Endothelial cell of umbilical vein (primary cell): ENCODE results near the gene CIB2. TPM values are rescaled to one million over a fixed set of nuclear protein-coding genes. Genes with fewer than 3 reads are reported as not detected.
"Not testable (repeated sequence)": the region's sequence is repeated elsewhere in the genome, so short reads cannot be mapped to it uniquely, and the experiment has no call there.

Experiments used
- BruUV-seq: library from RNA; stranded (reverse); fragments of 400-500 nt; replicated peaks from 2 replicates; lab custom pipeline; 2021; lab: Mats Ljungman, UMichigan
- CTCF ChIA-PET: fragments of 300-600, 350-600 bp; sonication (Branson Sonifier 250); formaldehyde crosslinking; loops from one replicate; lab custom pipeline; 2021; ENCODE audit warnings: antibody characterized with exemption, inconsistent platforms; lab: Charles Lee
- POLR2A ChIA-PET: fragments of 300-600, 350-600 bp; sonication (Branson Sonifier 250); formaldehyde crosslinking; loops from one replicate; lab custom pipeline; 2021; ENCODE audit warnings: antibody characterized with exemption, inconsistent platforms; lab: Charles Lee
- DNase-seq: peaks from one replicate; pipeline ENCODE4 v3.0.0-alpha.2; 2011; ENCODE audit warnings: low read depth, low spot score
- FAIRE-seq: peaks from 2 replicates; lab custom pipeline; 2011; peaks lifted over from hg19 to GRCh38; lab: Jason Lieb, UNC
- H2AFZ ChIP-seq: 2 replicates; pipeline ENCODE4 v1.6.0; 2012; ENCODE audit warnings: low read depth, low read length, control low read depth, inconsistent platforms
- H3K27ac ChIP-seq: 2 replicates; pipeline ENCODE4 v1.5.1; 2011; ENCODE audit warnings: low read depth, mild to moderate bottlenecking, control low read depth, low read length, moderate library complexity; ENCODE audit not compliant: insufficient read depth
- H3K27me3 ChIP-seq, 2 experiments: 2 replicates each; pipeline versions ENCODE4 v1.6.0 to v1.6.1; 2011; ENCODE audit warnings: low read length in 2 of 2, mixed read lengths in 1 of 2; ENCODE audit not compliant: control insufficient read depth in 2 of 2, insufficient read depth in 2 of 2
- H3K36me3 ChIP-seq, 2 experiments: 2 replicates in 1 of 2; 3 replicates in 1 of 2; pipeline ENCODE4 v1.5.1; 2011; ENCODE audit warnings: low read length in 2 of 2, mild to moderate bottlenecking in 1 of 2, moderate library complexity in 1 of 2; ENCODE audit not compliant: control insufficient read depth in 2 of 2, insufficient read depth in 2 of 2; ENCODE audit errors: extremely low read depth in 1 of 2
- H3K4me1 ChIP-seq: 3 replicates; pipeline ENCODE4 v1.5.1; 2011; ENCODE audit warnings: mild to moderate bottlenecking, low read length; ENCODE audit not compliant: control insufficient read depth, insufficient read depth; ENCODE audit errors: extremely low read depth
- H3K4me2 ChIP-seq: 2 replicates; pipeline ENCODE4 v1.6.1; 2011; ENCODE audit warnings: low read length, control low read depth, mixed read lengths; ENCODE audit not compliant: insufficient read depth
- H3K4me3 ChIP-seq, 3 experiments: fragments of 200-600 bp in 1 of 3; sonication (generic), shearing (Covaris generic) in 1 of 3; replicated peaks in 1 of 3; 2 replicates each; pipeline ENCODE4 v1.5.1; 2011 to 2016; ENCODE audit warnings: control low read depth in 3 of 3, low read length in 3 of 3, mild to moderate bottlenecking in 2 of 3, inconsistent platforms in 1 of 3, low read depth in 1 of 3, moderate library complexity in 1 of 3; ENCODE audit not compliant: insufficient read depth in 1 of 3
- H3K79me2 ChIP-seq: 2 replicates; pipeline ENCODE4 v1.6.0; 2012; ENCODE audit warnings: low read length, inconsistent platforms; ENCODE audit not compliant: control insufficient read depth, insufficient read depth
- H3K9ac ChIP-seq: replicated peaks from 2 replicates; pipeline ENCODE3; 2011; ENCODE audit warnings: low read length, control low read depth; ENCODE audit not compliant: insufficient read depth; ENCODE audit errors: extremely low read depth
- H3K9me1 ChIP-seq: replicated peaks from 3 replicates; pipeline ENCODE4 v1.6.0; 2011; ENCODE audit warnings: mild to moderate bottlenecking, low read length; ENCODE audit not compliant: control insufficient read depth, insufficient read depth; ENCODE audit errors: extremely low read depth
- H3K9me3 ChIP-seq: replicated peaks from 2 replicates; pipeline ENCODE4 v1.5.1; 2012; ENCODE audit warnings: low read length, inconsistent platforms; ENCODE audit not compliant: control insufficient read depth, insufficient read depth
- H4K20me1 ChIP-seq: replicated peaks from 2 replicates; pipeline ENCODE3; 2011; ENCODE audit warnings: mild to moderate bottlenecking, low read length; ENCODE audit not compliant: control insufficient read depth, insufficient read depth; ENCODE audit errors: extremely low read depth
- EZH2 ChIP-seq: IDR thresholded peaks from 2 replicates; pipeline ENCODE4 v1.6.1; 2012; ENCODE audit warnings: borderline replicate concordance, low read depth, mild to moderate bottlenecking, moderate library complexity, low read length, inconsistent platforms; ENCODE audit not compliant: severe bottlenecking
- FOS ChIP-seq: IDR thresholded peaks from 2 replicates; pipeline ENCODE4 v1.6.1; 2011; ENCODE audit warnings: mild to moderate bottlenecking, low read length, moderate library complexity, borderline replicate concordance; ENCODE audit not compliant: insufficient read depth
- GATA2 ChIP-seq: IDR thresholded peaks from 2 replicates; pipeline ENCODE4 v1.7.0; 2011; ENCODE audit warnings: low read depth, mild to moderate bottlenecking, moderate library complexity, mixed read lengths, low read length; ENCODE audit not compliant: insufficient read length, insufficient read depth
- JUN ChIP-seq: IDR thresholded peaks from 2 replicates; pipeline ENCODE4 v1.6.1; 2011; ENCODE audit warnings: borderline replicate concordance, low read depth; ENCODE audit not compliant: insufficient read length, insufficient read depth
- MYC ChIP-seq: IDR thresholded peaks from one replicate; pipeline ENCODE4 v1.6.1; 2011; ENCODE audit warnings: mild to moderate bottlenecking, low read depth, low read length
- POLR2A ChIP-seq: IDR thresholded peaks from 2 replicates; pipeline ENCODE4 v1.6.1; 2012; ENCODE audit warnings: low read depth, mild to moderate bottlenecking, control low read depth, low read length
- POLR2AphosphoS5 ChIP-seq: IDR thresholded peaks from 2 replicates; pipeline ENCODE4 v1.6.1; 2012; ENCODE audit warnings: low read depth, mild to moderate bottlenecking, control low read depth, low read length, moderate library complexity; ENCODE audit not compliant: insufficient read depth
- dilution Hi-C: fragments of 300-500 bp; cut with MboI; formaldehyde crosslinking; loops from one replicate; pipeline ENCODE4 v1.15.0; 2019; ENCODE audit warnings: low sequenced_read_pairs; ENCODE audit not compliant: extremely low pct_ligation_motif_present
- intact Hi-C: fragments of 100-400 bp; cut with micrococcal nuclease; formaldehyde crosslinking; loops from one replicate; pipeline ENCODE4 v1.10.0; 2022
- polyA plus RNA-seq, 4 experiments: library from polyadenylated mRNA; depleted of rRNA in 3 of 4; stranded (reverse) in 3 of 4; unstranded in 1 of 4; fragments of >200 nt; gene quantifications; 2 replicates each; pipeline versions ENCODE4 v1.2.1 to v1.2.3, GENCODE V29; 2011 to 2012; ENCODE audit warnings: missing spikeins in 1 of 4
- total RNA-seq: library from RNA; stranded (reverse); gene quantifications from 2 replicates; pipeline ENCODE4 v1.2.3, GENCODE V29; 2021
- TF ChIP-seq, protein P1 (sequence below): IDR thresholded peaks from 2 replicates; pipeline ENCODE4 v1.6.1; 2011; ENCODE audit not compliant: insufficient read depth, insufficient read length
- TF ChIP-seq, protein P2 (sequence below), 2 donors: IDR thresholded peaks; 1 replicate in 1 of 2; 2 replicates in 1 of 2; pipeline ENCODE4 v1.5.1; 2011; ENCODE audit warnings: low read length in 2 of 2, mild to moderate bottlenecking in 2 of 2, moderate library complexity in 2 of 2, control low read depth in 1 of 2, inconsistent platforms in 1 of 2, low read depth in 1 of 2; ENCODE audit not compliant: insufficient read depth in 1 of 2; ENCODE audit errors: extremely low read depth in 1 of 2

CIB2 gene
- total and polyA plus RNA-seq, 2 donors (not counting 3 experiments of a cell fraction or from before 2014, with no cell fraction given): 4.0 to 7.7 TPM

DNA sequence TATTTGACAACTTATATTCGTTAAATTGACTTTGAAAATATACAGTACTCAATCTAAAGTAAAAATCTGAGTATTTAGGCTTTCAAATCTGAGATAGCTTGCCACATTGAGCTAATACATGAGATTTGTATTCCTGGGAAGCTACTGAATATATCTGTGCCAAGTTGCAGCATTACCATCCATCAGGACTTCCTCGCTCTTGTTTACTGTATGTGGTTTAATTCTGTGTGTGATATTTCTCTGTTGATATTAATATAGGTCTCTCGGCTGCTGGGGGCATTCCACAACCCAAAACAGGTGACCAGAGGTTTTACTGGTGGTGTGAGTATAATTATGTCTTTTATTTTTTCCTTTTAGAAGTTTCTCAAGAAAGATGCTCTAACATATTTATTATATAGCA lies 23.7 kb upstream of the CIB2 start:
- ChIA-PET CTCF (interaction anchor here (0.7 to 1.4 kb wide), 3 partner anchors 16 to 23 kb away, joined by 3 to 4 read pairs (median 3); partner anchors contain the start of gene CIB2), POLR2A (no interaction called here)
- TF ChIP-seq FOS (no peak), MYC (no peak), EZH2 (no peak), POLR2A (no peak), GATA2 (no peak), JUN (no peak), POLR2AphosphoS5 (no peak)
- TF ChIP-seq, protein P1, sequence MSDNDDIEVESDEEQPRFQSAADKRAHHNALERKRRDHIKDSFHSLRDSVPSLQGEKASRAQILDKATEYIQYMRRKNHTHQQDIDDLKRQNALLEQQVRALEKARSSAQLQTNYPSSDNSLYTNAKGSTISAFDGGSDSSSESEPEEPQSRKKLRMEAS: no peak
- TF ChIP-seq, protein P2, sequence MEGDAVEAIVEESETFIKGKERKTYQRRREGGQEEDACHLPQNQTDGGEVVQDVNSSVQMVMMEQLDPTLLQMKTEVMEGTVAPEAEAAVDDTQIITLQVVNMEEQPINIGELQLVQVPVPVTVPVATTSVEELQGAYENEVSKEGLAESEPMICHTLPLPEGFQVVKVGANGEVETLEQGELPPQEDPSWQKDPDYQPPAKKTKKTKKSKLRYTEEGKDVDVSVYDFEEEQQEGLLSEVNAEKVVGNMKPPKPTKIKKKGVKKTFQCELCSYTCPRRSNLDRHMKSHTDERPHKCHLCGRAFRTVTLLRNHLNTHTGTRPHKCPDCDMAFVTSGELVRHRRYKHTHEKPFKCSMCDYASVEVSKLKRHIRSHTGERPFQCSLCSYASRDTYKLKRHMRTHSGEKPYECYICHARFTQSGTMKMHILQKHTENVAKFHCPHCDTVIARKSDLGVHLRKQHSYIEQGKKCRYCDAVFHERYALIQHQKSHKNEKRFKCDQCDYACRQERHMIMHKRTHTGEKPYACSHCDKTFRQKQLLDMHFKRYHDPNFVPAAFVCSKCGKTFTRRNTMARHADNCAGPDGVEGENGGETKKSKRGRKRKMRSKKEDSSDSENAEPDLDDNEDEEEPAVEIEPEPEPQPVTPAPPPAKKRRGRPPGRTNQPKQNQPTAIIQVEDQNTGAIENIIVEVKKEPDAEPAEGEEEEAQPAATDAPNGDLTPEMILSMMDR (IDR thresholded peaks at IDR 0.05; ENCODE audit: extremely low read depth in 1 of 2, insufficient read depth in 1 of 2, low read depth in 1 of 2, low read length in 2 of 2): no peak
- Histone ChIP-seq H3K9ac (no peak overlapping the region), H3K79me2 (peaks cover 22% of the 10 kb centered on the region), H3K27ac (no peak overlapping the region), H3K27me3 (no peaks in the 10 kb centered on the region), H3K4me2 (no peak overlapping the region), H3K9me1 (no peaks in the 10 kb centered on the region), H3K9me3 (no peaks in the 10 kb centered on the region), H3K4me3 (no peak overlapping the region), H2AFZ (no peak overlapping the region), H4K20me1 (no peaks in the 10 kb centered on the region), H3K4me1 (peaks cover 5% of the 10 kb centered on the region), H3K36me3 (peaks cover 0 to under 1% of the 10 kb centered on the region in 2 experiments)
- BruUV-seq: no TSS peak
- intact Hi-C loops: loop anchor here (5.0 kb wide), 1 partner anchor 38 kb away; no protein-coding TSS in a partner anchor
- dilution Hi-C loops: no loop called here
- no peak for FAIRE-seq
- no peak for DNase-seq

DNA sequence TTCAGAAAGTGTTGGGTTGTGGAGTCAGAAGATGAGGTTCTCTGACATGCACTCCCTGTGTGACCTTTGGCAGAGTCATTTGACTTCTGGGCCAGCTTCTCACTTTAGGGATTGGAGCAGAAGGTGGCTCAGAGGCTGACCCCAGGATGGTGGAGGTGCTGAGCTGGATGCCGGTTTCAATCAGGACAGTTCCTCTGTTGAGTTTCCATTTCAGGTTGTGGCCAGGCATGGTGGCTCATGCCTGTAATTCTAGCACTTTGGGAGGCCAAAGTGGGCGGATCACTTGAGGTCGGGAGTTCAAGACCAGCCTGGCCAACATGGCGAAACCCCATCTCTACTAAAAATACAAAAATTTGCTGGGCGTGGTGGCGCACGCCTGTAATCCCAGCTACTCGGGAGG lies 19.8 kb upstream of the CIB2 start:
- H2AFZ ChIP-seq, H3K9me1 ChIP-seq, H3K4me2 ChIP-seq, H3K27ac ChIP-seq, dilution Hi-C loops, DNase-seq, H3K27me3 ChIP-seq, BruUV-seq, H3K36me3 ChIP-seq, FAIRE-seq, H3K9me3 ChIP-seq, H3K9ac ChIP-seq, H4K20me1 ChIP-seq, H3K4me3 ChIP-seq, intact Hi-C loops, POLR2A ChIA-PET: not testable (repeated sequence)
- H3K79me2 ChIP-seq: peaks cover 24% of the 10 kb centered on the region
- CTCF ChIA-PET: interaction anchor here (1.0 to 3.5 kb wide), 3 partner anchors 11 to 27 kb away, joined by 3 to 26 read pairs (median 4); partner anchors contain the start of gene CIB2
- H3K4me1 ChIP-seq: peaks cover 11% of the 10 kb centered on the region
